H9 (cell line): ENCODE data around the gene TRAP1. TPM values are rescaled to one million over a fixed set of nuclear protein-coding genes. Genes with fewer than 3 reads are reported as not detected.

Experiments used
- DNase-seq: peaks from one replicate; pipeline ENCODE4 v3.0.0-alpha.2; 2017
- H2AFZ ChIP-seq: one replicate; pipeline ENCODE4 v1.6.1; 2013; ENCODE audit warnings: mild to moderate bottlenecking, low read length, control low read depth, moderate library complexity
- H2AK5ac ChIP-seq: 2 replicates; pipeline ENCODE4 v1.6.1; 2013; ENCODE audit warnings: low read length, control low read depth, mixed read lengths; ENCODE audit not compliant: insufficient read length
- H2BK120ac ChIP-seq: one replicate; pipeline ENCODE4 v1.6.1; 2013; ENCODE audit warnings: low read depth, mild to moderate bottlenecking, low read length, control low read depth, inconsistent platforms; ENCODE audit not compliant: poor library complexity, severe bottlenecking
- H2BK12ac ChIP-seq: 2 replicates; pipeline ENCODE4 v1.6.1; 2013; ENCODE audit warnings: low read length, control low read depth, mixed read lengths, low read depth; ENCODE audit not compliant: insufficient read length
- H2BK15ac ChIP-seq: 2 replicates; pipeline ENCODE4 v1.6.1; 2013; ENCODE audit warnings: low read depth, low read length, control low read depth
- H2BK20ac ChIP-seq: one replicate; pipeline ENCODE4 v1.6.1; 2013; ENCODE audit warnings: low read depth, mild to moderate bottlenecking, low read length, control low read depth, inconsistent platforms; ENCODE audit not compliant: poor library complexity, severe bottlenecking
- H2BK5ac ChIP-seq: 2 replicates; pipeline ENCODE4 v1.6.1; 2013; ENCODE audit warnings: low read length, control low read depth, mixed read lengths; ENCODE audit not compliant: insufficient read length
- H3K14ac ChIP-seq: 2 replicates; pipeline ENCODE4 v1.6.1; 2013; ENCODE audit warnings: low read length, control low read depth; ENCODE audit not compliant: insufficient read depth
- H3K18ac ChIP-seq: 2 replicates; pipeline ENCODE4 v1.6.1; 2013; ENCODE audit warnings: low read depth, mild to moderate bottlenecking, mixed read lengths, low read length, control low read depth; ENCODE audit not compliant: insufficient read length
- H3K23ac ChIP-seq: 2 replicates; pipeline ENCODE4 v1.6.1; 2013; ENCODE audit warnings: low read length, control low read depth, mixed read lengths, low read depth; ENCODE audit not compliant: insufficient read length
- H3K23me2 ChIP-seq: 2 replicates; pipeline ENCODE4 v1.6.1; 2013; ENCODE audit warnings: low read depth, mild to moderate bottlenecking, mixed read lengths, low read length, control low read depth; ENCODE audit not compliant: insufficient read length, poor library complexity, severe bottlenecking
- H3K27ac ChIP-seq: 2 replicates; pipeline ENCODE4 v1.5.1; 2013; ENCODE audit warnings: low read length, control low read depth, mixed read lengths, low read depth; ENCODE audit not compliant: insufficient read length
- H3K27me3 ChIP-seq: 2 replicates; pipeline ENCODE4 v1.6.1; 2013; ENCODE audit warnings: low read length, control low read depth, inconsistent platforms; ENCODE audit not compliant: insufficient read depth
- H3K4ac ChIP-seq: 2 replicates; pipeline ENCODE4 v1.6.1; 2013; ENCODE audit warnings: low read depth, mild to moderate bottlenecking, control low read depth, inconsistent platforms, low read length, moderate library complexity
- H3K4me1 ChIP-seq: 2 replicates; pipeline ENCODE4 v1.6.1; 2013; ENCODE audit warnings: low read length, control low read depth, inconsistent platforms; ENCODE audit not compliant: insufficient read depth
- H3K4me2 ChIP-seq: 2 replicates; pipeline ENCODE4 v1.6.1; 2013; ENCODE audit warnings: low read length, control low read depth, mixed read lengths; ENCODE audit not compliant: insufficient read length, insufficient read depth
- H3K56ac ChIP-seq: 2 replicates; pipeline ENCODE4 v1.6.1; 2013; ENCODE audit warnings: low read depth, mild to moderate bottlenecking, mixed read lengths, low read length, control low read depth; ENCODE audit not compliant: insufficient read length
- H3K79me1 ChIP-seq: 2 replicates; pipeline ENCODE4 v1.6.1; 2013; ENCODE audit warnings: low read depth, mild to moderate bottlenecking, moderate library complexity, low read length, control low read depth, inconsistent platforms; ENCODE audit not compliant: insufficient read depth, poor library complexity, severe bottlenecking
- H3K79me2 ChIP-seq: 2 replicates; pipeline ENCODE4 v1.6.1; 2013; ENCODE audit warnings: low read length, control low read depth, inconsistent platforms; ENCODE audit not compliant: insufficient read depth
- H3K9ac ChIP-seq: 2 replicates; pipeline ENCODE4 v1.6.1; 2013; ENCODE audit warnings: low read length, control low read depth, mixed read lengths; ENCODE audit not compliant: insufficient read length; ENCODE audit errors: extremely low read depth
- H3K9me3 ChIP-seq: one replicate; pipeline ENCODE4 v1.6.1; 2013; ENCODE audit warnings: low read depth, low read length, inconsistent platforms; ENCODE audit not compliant: control insufficient read depth
- H3T11ph ChIP-seq: one replicate; pipeline ENCODE4 v1.6.1; 2013; ENCODE audit warnings: mild to moderate bottlenecking, low read length, control low read depth, inconsistent platforms
- H4K20me1 ChIP-seq: one replicate; pipeline ENCODE4 v1.6.1; 2013; ENCODE audit not compliant: control insufficient read depth, insufficient read length, insufficient read depth
- H4K5ac ChIP-seq: 2 replicates; pipeline ENCODE4 v1.6.1; 2013; ENCODE audit warnings: low read depth, mild to moderate bottlenecking, mixed read lengths, low read length, control low read depth; ENCODE audit not compliant: insufficient read length
- H4K8ac ChIP-seq: replicated peaks from 2 replicates; pipeline ENCODE4 v1.6.1; 2013; ENCODE audit warnings: low read length, control low read depth, mixed read lengths, low read depth; ENCODE audit not compliant: insufficient read length
- H4K91ac ChIP-seq: 2 replicates; pipeline ENCODE4 v1.6.1; 2013; ENCODE audit warnings: low read depth, mild to moderate bottlenecking, moderate library complexity, mixed read lengths, low read length, control low read depth; ENCODE audit not compliant: insufficient read length
- H3K27ac Mint-ChIP-seq, 3 experiments: 2 replicates in 2 of 3; 3 replicates in 1 of 3; pipeline ENCODE4 v1.8.0; 2020 to 2021; ENCODE audit warnings: mixed read lengths in 3 of 3, mild to moderate bottlenecking in 1 of 3, moderate library complexity in 1 of 3
- H3K27me3 Mint-ChIP-seq: 2 replicates; pipeline ENCODE4 v1.8.0; 2021; ENCODE audit warnings: low read depth, mild to moderate bottlenecking, moderate library complexity, mixed read lengths
- H3K36me3 Mint-ChIP-seq, 3 experiments: 2 replicates in 2 of 3; 3 replicates in 1 of 3; pipeline ENCODE4 v1.8.0; 2020 to 2021; ENCODE audit warnings: low read depth in 3 of 3, mixed read lengths in 3 of 3; ENCODE audit not compliant: insufficient read depth in 1 of 3
- H3K4me1 Mint-ChIP-seq, 2 experiments: 2 replicates each; pipeline ENCODE4 v1.8.0; 2020; ENCODE audit warnings: mixed read lengths in 2 of 2
- H3K4me3 Mint-ChIP-seq, 2 experiments: 2 replicates in 1 of 2; 3 replicates in 1 of 2; pipeline ENCODE4 v1.8.0; 2020 to 2021; ENCODE audit warnings: mild to moderate bottlenecking in 2 of 2, mixed read lengths in 2 of 2, moderate library complexity in 1 of 2
- H3K9me3 Mint-ChIP-seq, 2 experiments: 2 replicates in 1 of 2; 3 replicates in 1 of 2; pipeline ENCODE4 v1.8.0; 2020; ENCODE audit warnings: mild to moderate bottlenecking in 2 of 2, mixed read lengths in 2 of 2, moderate library complexity in 1 of 2
- WGBS: extraction: QIAGEN DNeasy Blood & Tissue Kit; methylation state at CpG from one replicate; pipeline ENCODE4 v1.1.7; 2013; ENCODE audit warnings: missing lambda C conversion rate, low lambda C conversion rate, mixed read lengths; ENCODE audit not compliant: insufficient read length; ENCODE audit errors: extremely low coverage; 5-methylcytosine and 5-hydroxymethylcytosine counted together
- total RNA-seq: library from RNA; stranded (reverse); gene quantifications from 2 replicates; pipeline ENCODE4 v1.2.1, GENCODE V29; 2021
- TF ChIP-seq, protein P1 (sequence below): fragments of 200-600 bp; sonication (generic); conservative IDR thresholded peaks from 3 replicates; pipeline ENCODE4 v1.8.0; 2021; ENCODE audit warnings: antibody characterized with exemption, mild to moderate bottlenecking

Gene TRAP1
- total RNA-seq, 1 experiment from 2014 or later: 211 TPM

DNA sequence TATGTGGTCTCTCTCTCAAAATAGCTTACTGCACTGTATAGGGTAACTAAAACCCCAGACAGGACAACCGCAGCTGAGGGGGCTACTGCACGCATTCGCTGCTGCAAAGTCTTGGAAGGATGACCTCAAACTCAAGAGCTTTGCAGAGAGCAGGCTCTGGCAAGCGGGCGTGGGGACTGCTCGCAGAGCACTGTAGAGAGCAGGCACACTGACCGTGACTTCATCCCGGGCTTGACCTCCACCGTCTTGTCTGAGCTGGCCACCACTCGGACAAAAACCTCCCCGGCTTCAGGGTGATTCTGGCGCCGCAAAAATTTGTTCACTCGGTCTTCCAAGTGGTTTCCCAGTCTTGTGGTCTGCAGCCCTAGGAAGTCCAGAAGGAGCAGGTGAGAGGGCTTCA, 22.9 kb upstream of the TRAP1 start:
- no peaks in the 10 kb centered on the region for H3K9me3 Mint-ChIP-seq
- Histone ChIP-seq H4K20me1 (no peaks in the 10 kb centered on the region), H4K5ac (no peak overlapping the region), H3K23ac (no peak overlapping the region), H3T11ph (no peak overlapping the region), H2BK120ac (no peak overlapping the region), H3K23me2 (no peaks in the 10 kb centered on the region), H3K27me3 (no peaks in the 10 kb centered on the region), H3K4ac (no peak overlapping the region), H3K27ac (no peak overlapping the region), H3K56ac (no peak overlapping the region), H3K79me2 (no peaks in the 10 kb centered on the region), H2BK5ac (no peak overlapping the region), H4K8ac (no peak overlapping the region), H3K4me1 (no peaks in the 10 kb centered on the region), H2BK15ac (no peak overlapping the region), H3K18ac (no peak overlapping the region), H3K9ac (no peak overlapping the region), H4K91ac (no peak overlapping the region), H3K4me2 (no peak overlapping the region), H3K14ac (no peak overlapping the region), H2BK20ac (no peak overlapping the region), H2BK12ac (no peak overlapping the region), H2AK5ac (no peak overlapping the region), H3K9me3 (no peaks in the 10 kb centered on the region), H2AFZ (no peak overlapping the region), H3K79me1 (peaks cover 3% of the 10 kb centered on the region)
- peaks cover 43 to 92% (median 80%) of the 10 kb centered on the region in 3 experiments for H3K36me3 Mint-ChIP-seq
- no peak for DNase-seq
- H3K4me1 Mint-ChIP-seq: peaks cover 8 to 11% of the 10 kb centered on the region in 2 experiments
- TF ChIP-seq, protein P1, sequence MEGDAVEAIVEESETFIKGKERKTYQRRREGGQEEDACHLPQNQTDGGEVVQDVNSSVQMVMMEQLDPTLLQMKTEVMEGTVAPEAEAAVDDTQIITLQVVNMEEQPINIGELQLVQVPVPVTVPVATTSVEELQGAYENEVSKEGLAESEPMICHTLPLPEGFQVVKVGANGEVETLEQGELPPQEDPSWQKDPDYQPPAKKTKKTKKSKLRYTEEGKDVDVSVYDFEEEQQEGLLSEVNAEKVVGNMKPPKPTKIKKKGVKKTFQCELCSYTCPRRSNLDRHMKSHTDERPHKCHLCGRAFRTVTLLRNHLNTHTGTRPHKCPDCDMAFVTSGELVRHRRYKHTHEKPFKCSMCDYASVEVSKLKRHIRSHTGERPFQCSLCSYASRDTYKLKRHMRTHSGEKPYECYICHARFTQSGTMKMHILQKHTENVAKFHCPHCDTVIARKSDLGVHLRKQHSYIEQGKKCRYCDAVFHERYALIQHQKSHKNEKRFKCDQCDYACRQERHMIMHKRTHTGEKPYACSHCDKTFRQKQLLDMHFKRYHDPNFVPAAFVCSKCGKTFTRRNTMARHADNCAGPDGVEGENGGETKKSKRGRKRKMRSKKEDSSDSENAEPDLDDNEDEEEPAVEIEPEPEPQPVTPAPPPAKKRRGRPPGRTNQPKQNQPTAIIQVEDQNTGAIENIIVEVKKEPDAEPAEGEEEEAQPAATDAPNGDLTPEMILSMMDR: no peak
- no peak overlapping the region for H3K4me3 Mint-ChIP-seq
- WGBS: no CpG with 5 or more reads among the region's 14 CpGs
- H3K27me3 Mint-ChIP-seq: no peaks in the 10 kb centered on the region
- no peak overlapping the region for H3K27ac Mint-ChIP-seq
